ENCODE data around the gene COX7A2. TPM values are rescaled to one million over a fixed set of nuclear protein-coding genes. Genes with fewer than 3 reads are reported as not detected.

Gene COX7A2
- total and polyA plus RNA-seq, 2 of the 13 experiments (the other 11 are each of a cell fraction or from before 2014, with no cell fraction given): 407 to 556 TPM

DNA sequence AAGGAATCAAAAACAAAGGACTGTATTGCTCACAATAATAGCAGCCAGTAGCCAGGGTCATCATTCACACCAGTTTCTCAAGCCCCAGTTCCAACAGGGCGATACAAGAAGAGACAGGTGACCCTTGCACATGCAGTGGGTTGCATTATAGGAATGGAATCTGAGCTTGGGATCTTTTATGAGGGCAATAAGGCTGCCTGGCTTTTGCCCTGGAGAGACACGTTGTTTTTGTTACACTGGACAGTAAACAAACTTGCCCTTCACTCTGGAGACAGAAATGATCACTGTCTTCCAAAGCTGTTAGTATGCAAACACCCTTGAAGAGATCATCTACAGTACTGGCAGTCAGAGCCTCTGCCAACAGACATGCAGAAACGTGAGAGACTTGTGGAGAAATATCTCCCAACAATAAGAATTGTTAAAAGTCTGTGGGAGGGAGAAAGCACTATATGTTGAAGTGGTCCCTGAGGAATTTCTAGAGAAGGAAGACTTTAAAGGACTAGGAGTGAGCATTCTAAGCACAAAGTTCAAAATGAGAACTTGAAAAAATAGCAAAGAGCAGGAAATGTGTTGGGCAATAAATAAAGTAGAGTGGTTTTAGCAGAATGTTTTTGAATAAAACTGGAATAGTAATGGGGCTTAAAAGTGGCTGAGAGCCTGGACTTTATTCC, 31.5 kb downstream of the COX7A2 start (continued):
- TF ChIP-seq, protein P1, sequence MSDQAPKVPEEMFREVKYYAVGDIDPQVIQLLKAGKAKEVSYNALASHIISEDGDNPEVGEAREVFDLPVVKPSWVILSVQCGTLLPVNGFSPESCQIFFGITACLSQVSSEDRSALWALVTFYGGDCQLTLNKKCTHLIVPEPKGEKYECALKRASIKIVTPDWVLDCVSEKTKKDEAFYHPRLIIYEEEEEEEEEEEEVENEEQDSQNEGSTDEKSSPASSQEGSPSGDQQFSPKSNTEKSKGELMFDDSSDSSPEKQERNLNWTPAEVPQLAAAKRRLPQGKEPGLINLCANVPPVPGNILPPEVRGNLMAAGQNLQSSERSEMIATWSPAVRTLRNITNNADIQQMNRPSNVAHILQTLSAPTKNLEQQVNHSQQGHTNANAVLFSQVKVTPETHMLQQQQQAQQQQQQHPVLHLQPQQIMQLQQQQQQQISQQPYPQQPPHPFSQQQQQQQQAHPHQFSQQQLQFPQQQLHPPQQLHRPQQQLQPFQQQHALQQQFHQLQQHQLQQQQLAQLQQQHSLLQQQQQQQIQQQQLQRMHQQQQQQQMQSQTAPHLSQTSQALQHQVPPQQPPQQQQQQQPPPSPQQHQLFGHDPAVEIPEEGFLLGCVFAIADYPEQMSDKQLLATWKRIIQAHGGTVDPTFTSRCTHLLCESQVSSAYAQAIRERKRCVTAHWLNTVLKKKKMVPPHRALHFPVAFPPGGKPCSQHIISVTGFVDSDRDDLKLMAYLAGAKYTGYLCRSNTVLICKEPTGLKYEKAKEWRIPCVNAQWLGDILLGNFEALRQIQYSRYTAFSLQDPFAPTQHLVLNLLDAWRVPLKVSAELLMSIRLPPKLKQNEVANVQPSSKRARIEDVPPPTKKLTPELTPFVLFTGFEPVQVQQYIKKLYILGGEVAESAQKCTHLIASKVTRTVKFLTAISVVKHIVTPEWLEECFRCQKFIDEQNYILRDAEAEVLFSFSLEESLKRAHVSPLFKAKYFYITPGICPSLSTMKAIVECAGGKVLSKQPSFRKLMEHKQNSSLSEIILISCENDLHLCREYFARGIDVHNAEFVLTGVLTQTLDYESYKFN (CRISPR knock-in tag; conservative IDR thresholded peaks at IDR 0.05): no peak
- TF ChIP-seq ATRX (CRISPR knock-in tag; IDR thresholded peaks at IDR 0.05; ENCODE audit: borderline replicate concordance) (no peak), ZNF138 (CRISPR knock-in tag; IDR thresholded peaks at IDR 0.05; ENCODE audit: low read depth) (no peak), SRSF1 (optimal IDR thresholded peaks at IDR 0.05; ENCODE audit: low read depth, low read length) (no peak), SMYD3 (CRISPR knock-in tag; IDR thresholded peaks at IDR 0.05) (no peak), SP2 (CRISPR knock-in tag; IDR thresholded peaks at IDR 0.05) (no peak), ZNF282 (IDR thresholded peaks at IDR 0.05; ENCODE audit: partially characterized antibody) (no peak), THAP7 (CRISPR knock-in tag; IDR thresholded peaks at IDR 0.05) (no peak), ZSCAN21 (CRISPR knock-in tag; IDR thresholded peaks at IDR 0.05; ENCODE audit: borderline replicate concordance) (no peak), ZBTB8A (CRISPR knock-in tag; IDR thresholded peaks at IDR 0.05; ENCODE audit: borderline replicate concordance, low read depth) (no peak)
- TF ChIP-seq, protein P2, sequence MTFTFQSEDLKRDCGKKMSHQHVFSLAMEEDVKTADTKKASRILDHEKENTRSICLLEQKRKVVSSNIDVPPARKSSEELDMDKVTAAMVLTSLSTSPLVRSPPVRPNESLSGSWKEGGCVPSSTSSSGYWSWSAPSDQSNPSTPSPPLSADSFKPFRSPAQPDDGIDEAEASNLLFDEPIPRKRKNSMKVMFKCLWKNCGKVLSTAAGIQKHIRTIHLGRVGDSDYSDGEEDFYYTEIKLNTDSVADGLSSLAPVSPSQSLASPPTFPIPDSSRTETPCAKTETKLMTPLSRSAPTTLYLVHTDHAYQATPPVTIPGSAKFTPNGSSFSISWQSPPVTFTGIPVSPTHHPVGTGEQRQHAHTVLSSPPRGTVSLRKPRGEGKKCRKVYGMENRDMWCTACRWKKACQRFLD (CRISPR knock-in tag; IDR thresholded peaks at IDR 0.05; ENCODE audit: borderline replicate concordance): no peak

Data from HepG2 (cell line).